Cardiac muscle cell (in vitro differentiated cells and primary cell): ENCODE data around the gene TFIP11. TPM values are rescaled to one million over a fixed set of nuclear protein-coding genes. Genes with fewer than 3 reads are reported as not detected.
A peak's percentile ranks its signal among the peaks of the same experiment; 100 is the strongest.

Experiments
- DNase-seq, 2 donors: peaks; one replicate each; pipeline versions ENCODE4 v3.0.0 to v3.0.0-alpha.2; 2010 to 2017; ENCODE audit warnings: low read depth in 1 of 2, low spot score in 1 of 2
- H3K27ac ChIP-seq: fragments of 200-600 bp; sonication (generic); 2 replicates; pipeline ENCODE4 v1.5.1; 2016
- H3K27me3 ChIP-seq: fragments of 200-600 bp; sonication (generic); 2 replicates; pipeline ENCODE4 v1.6.0; 2016; ENCODE audit warnings: control low read depth
- H3K36me3 ChIP-seq: fragments of 200-600 bp; sonication (generic); 2 replicates; pipeline ENCODE4 v1.5.1; 2016; ENCODE audit warnings: control low read depth
- H3K4me1 ChIP-seq: fragments of 200-600 bp; sonication (generic); 2 replicates; pipeline ENCODE4 v1.8.1; 2017; ENCODE audit warnings: low read depth, mild to moderate bottlenecking, mixed run types
- H3K4me3 ChIP-seq: fragments of 200-600 bp; sonication (generic); 2 replicates; pipeline ENCODE4 v1.5.1; 2016; ENCODE audit warnings: mild to moderate bottlenecking
- H3K9me3 ChIP-seq: fragments of 200-600 bp; sonication (generic); 2 replicates; pipeline ENCODE4 v1.5.1; 2017; ENCODE audit warnings: low read depth, mild to moderate bottlenecking, control low read depth
- polyA plus RNA-seq: library from polyadenylated mRNA; unstranded; fragments of >200 nt; fragmentation: Nextera tagmentation; extraction: Ambion mirVana; gene quantifications from 2 replicates; pipeline ENCODE4 v1.2.1, GENCODE V29; 2016
- total RNA-seq: library from RNA; depleted of rRNA; stranded (reverse); fragments of >200 nt; gene quantifications from 2 replicates; pipeline ENCODE4 v1.2.3, GENCODE V29; 2016
- TF ChIP-seq, protein P1 (sequence below): IDR thresholded peaks from 2 replicates; pipeline ENCODE4 v1.5.1; 2012; ENCODE audit warnings: low read depth, mild to moderate bottlenecking, low read length

Gene TFIP11
- total and polyA plus RNA-seq, 2 experiments from 2014 or later = 24.6 to 25.5 TPM

- no peaks in the 10 kb centered on the region for H3K9me3 ChIP-seq
- no peaks in the 10 kb centered on the region for H3K36me3 ChIP-seq
These were observed 14.9 kb upstream of the TFIP11 start for GRCh38 chr22:26527167-26527566.

DNA sequence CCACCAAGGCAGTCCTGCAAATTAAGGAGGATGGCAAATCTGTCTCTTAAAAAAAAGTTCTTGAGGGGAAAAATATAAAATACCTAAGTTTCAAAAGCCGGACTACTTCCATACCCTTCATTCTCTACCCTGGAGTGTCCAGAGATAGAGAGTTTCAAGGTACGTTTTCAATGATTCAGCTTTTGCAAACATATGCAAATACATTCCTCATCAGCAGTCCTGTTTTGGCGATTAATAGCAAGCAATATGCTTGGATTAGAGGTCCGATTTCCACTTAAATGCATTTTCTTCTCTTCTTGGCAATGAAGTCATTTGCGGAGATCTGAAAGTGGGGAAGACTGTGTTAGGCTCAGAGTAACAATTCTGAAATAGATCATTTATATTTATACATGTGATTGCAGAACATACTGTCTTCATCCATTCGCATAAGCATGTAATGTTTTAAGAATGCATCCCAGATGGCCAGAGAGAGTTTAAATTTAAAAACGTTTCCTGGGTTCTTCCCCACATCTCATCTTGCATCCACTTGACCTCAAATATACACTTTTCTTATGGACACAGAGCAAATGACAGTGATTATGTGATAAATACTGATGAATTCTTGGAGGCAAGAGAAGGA is 13.8 kb upstream of the TFIP11 start:
- Histone ChIP-seq H3K36me3 (no peaks in the 10 kb centered on the region), H3K4me1 (peaks cover 16% of the 10 kb centered on the region), H3K27me3 (no peaks in the 10 kb centered on the region), H3K27ac (peak overlapping the region; percentile 73), H3K9me3 (no peaks in the 10 kb centered on the region), H3K4me3 (no peak overlapping the region)
- no peak for DNase-seq
- TF ChIP-seq, protein P1, sequence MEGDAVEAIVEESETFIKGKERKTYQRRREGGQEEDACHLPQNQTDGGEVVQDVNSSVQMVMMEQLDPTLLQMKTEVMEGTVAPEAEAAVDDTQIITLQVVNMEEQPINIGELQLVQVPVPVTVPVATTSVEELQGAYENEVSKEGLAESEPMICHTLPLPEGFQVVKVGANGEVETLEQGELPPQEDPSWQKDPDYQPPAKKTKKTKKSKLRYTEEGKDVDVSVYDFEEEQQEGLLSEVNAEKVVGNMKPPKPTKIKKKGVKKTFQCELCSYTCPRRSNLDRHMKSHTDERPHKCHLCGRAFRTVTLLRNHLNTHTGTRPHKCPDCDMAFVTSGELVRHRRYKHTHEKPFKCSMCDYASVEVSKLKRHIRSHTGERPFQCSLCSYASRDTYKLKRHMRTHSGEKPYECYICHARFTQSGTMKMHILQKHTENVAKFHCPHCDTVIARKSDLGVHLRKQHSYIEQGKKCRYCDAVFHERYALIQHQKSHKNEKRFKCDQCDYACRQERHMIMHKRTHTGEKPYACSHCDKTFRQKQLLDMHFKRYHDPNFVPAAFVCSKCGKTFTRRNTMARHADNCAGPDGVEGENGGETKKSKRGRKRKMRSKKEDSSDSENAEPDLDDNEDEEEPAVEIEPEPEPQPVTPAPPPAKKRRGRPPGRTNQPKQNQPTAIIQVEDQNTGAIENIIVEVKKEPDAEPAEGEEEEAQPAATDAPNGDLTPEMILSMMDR = no peak

More at GRCh38 chr22:26527167-26527566, 14.9 kb upstream of the TFIP11 start:
- DNase-seq = no peak
- Histone ChIP-seq H3K4me1 (peaks cover 16% of the 10 kb centered on the region), H3K4me3 (no peak overlapping the region), H3K27me3 (no peaks in the 10 kb centered on the region), H3K27ac (peak overlapping the region; percentile 73)
- TF ChIP-seq, protein P1 = no peak

DNA sequence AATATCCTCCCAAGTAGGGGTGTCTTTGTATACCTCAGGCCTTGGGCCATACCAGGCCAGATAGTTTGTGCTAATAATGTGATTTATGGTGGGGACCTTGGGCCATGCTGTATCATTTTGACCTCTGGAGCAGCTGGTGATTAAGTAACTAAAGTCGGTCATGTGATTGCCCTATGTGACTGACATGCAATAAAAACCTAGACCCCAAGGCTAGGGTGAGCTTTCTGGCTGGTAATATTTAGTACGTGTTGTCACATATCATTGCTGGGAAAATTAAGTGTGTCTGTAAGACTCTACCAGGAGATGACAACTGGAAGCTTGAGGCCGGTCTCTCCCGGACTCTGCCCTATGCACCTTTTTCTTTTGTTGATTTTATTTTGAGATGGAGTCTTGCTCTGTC is 12.6 kb upstream of the TFIP11 start:
- H3K4me3 ChIP-seq = no peak overlapping the region
- TF ChIP-seq, protein P1 = no peak
- H3K9me3 ChIP-seq = no peaks in the 10 kb centered on the region
- H3K27me3 ChIP-seq = no peaks in the 10 kb centered on the region
- H3K27ac ChIP-seq = no peak overlapping the region
- no peaks in the 10 kb centered on the region for H3K36me3 ChIP-seq
- DNase-seq = no peak
- H3K4me1 ChIP-seq = peaks cover 16% of the 10 kb centered on the region

DNA sequence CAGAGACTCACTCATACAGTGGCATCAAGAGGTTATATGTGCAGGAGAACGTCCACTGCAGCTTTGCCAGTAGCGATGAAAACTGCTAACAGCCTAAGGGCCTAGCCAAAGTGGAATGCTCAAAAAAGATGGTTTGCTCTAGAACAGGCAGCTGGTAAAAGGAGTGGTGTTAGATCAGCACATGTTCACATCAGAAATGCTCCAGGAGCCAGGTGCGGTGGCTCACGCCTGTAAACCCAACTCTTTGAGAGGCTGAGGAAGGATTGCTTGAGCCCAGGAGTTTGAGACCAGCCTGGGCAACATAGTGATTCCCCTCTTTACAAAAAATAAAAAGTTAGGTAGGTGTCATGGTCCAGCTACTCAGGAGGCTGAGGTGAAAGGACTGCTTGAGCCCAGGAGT is 10.3 kb upstream of the TFIP11 start:
- Histone ChIP-seq H3K27ac (no peak overlapping the region), H3K9me3 (no peaks in the 10 kb centered on the region), H3K4me3 (no peak overlapping the region), H3K4me1 (peaks cover 9% of the 10 kb centered on the region), H3K36me3 (no peaks in the 10 kb centered on the region), H3K27me3 (no peaks in the 10 kb centered on the region)
- DNase-seq = no peak
- TF ChIP-seq, protein P1 = no peak

DNA sequence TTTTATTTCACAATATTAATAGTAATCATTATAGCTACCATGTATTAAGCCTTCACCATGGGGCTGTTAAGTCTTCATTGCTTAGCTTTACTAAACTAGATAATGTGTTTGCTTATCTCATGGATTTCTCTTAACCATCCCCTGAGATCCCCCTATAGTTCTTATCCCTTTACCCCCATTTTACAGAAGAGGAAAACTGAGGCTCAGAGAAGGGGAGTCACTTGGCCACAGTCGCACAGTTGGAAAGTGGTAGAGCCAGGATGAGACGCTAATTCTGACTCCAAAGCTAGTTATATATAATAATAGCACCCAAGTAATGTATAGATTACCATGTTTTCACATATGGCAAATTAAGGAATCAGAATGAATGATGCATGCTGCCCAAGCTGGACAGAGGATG is 9.7 kb upstream of the TFIP11 start:
- TF ChIP-seq, protein P1 = no peak
- H3K27ac ChIP-seq = no peak overlapping the region
- no peaks in the 10 kb centered on the region for H3K27me3 ChIP-seq
- no peaks in the 10 kb centered on the region for H3K36me3 ChIP-seq
- H3K9me3 ChIP-seq = no peaks in the 10 kb centered on the region
- H3K4me1 ChIP-seq = peaks cover 3% of the 10 kb centered on the region
- no peak overlapping the region for H3K4me3 ChIP-seq
- DNase-seq = no peak
